HG02623 (cell line): ENCODE measurements around the gene PNPLA8.
A peak's percentile ranks its signal among the peaks of the same experiment; 100 is the strongest.
"Not testable (repeated sequence)": the region's sequence is repeated elsewhere in the genome, so short reads cannot be mapped to it uniquely, and the experiment has no call there.

Experiments
- ATAC-seq: cut with Tn5 transposase; IDR thresholded peaks from one replicate; pipeline ENCODE4 v1.9.1; 2021; ENCODE audit warnings: moderate library complexity; ENCODE audit not compliant: unreplicated experiment

The PNPLA8 gene

GRCh38 chr7:108535257-108535656, 9.3 kb upstream of the PNPLA8 start:
- no peak for ATAC-seq

GRCh38 chr7:108533712-108534111, 7.8 kb upstream of the PNPLA8 start:
- no peak for ATAC-seq

GRCh38 chr7:108529341-108529740, 3.4 kb upstream of the PNPLA8 start:
- ATAC-seq: no peak

- ATAC-seq: no peak
Measured at GRCh38 chr7:108528183-108528712, 2.3 kb upstream of the PNPLA8 start.

- ATAC-seq: no peak
Measured at GRCh38 chr7:108526768-108527017, 758 bp upstream of the PNPLA8 start.

GRCh38 chr7:108525327-108525984, 479 bp downstream of the PNPLA8 start:
- peak; percentile 39 for ATAC-seq

GRCh38 chr7:108522780-108523179, 3.2 kb downstream of the PNPLA8 start:
- no peak for ATAC-seq

GRCh38 chr7:108517951-108518350, 8.0 kb downstream of the PNPLA8 start:
- no peak for ATAC-seq

- ATAC-seq: no peak
Measured at GRCh38 chr7:108515630-108516029, 10.3 kb downstream of the PNPLA8 start.

- ATAC-seq: no peak
Measured at GRCh38 chr7:108515013-108515412, 10.9 kb downstream of the PNPLA8 start.

- ATAC-seq: peak; percentile 43
Measured at GRCh38 chr7:108511939-108512338, 14.0 kb downstream of the PNPLA8 start.

- not testable (repeated sequence) for ATAC-seq
Measured at GRCh38 chr7:108504576-108504975, 21.4 kb downstream of the PNPLA8 start.

- peak; percentile 89 for ATAC-seq
Measured at GRCh38 chr7:108503112-108504026, 22.6 kb downstream of the PNPLA8 start.

GRCh38 chr7:108499566-108499965, 26.4 kb downstream of the PNPLA8 start:
- no peak for ATAC-seq

GRCh38 chr7:108498481-108498880, 27.5 kb downstream of the PNPLA8 start:
- ATAC-seq: no peak

GRCh38 chr7:108497082-108497725, 28.7 kb downstream of the PNPLA8 start:
- peak; percentile 81 for ATAC-seq

- no peak for ATAC-seq
Measured at GRCh38 chr7:108492742-108493141, 33.2 kb downstream of the PNPLA8 start.

GRCh38 chr7:108488768-108489538, 37.0 kb downstream of the PNPLA8 start:
- ATAC-seq: no peak

- no peak for ATAC-seq
Measured at GRCh38 chr7:108487646-108488045, 38.3 kb downstream of the PNPLA8 start.

GRCh38 chr7:108486291-108486966, 39.5 kb downstream of the PNPLA8 start:
- no peak for ATAC-seq
